HEK293T (cell line): ENCODE data around the gene PRDM15.

ENCODE experiments used
- BHLHE40 ChIP-seq: fragments of 450-650 bp; IDR thresholded peaks from 2 replicates; pipeline ENCODE4 v1.6.1; 2016; ENCODE audit warnings: mild to moderate bottlenecking, moderate library complexity, borderline replicate concordance
- FOXM1 ChIP-seq: fragments of 450-650 bp; IDR thresholded peaks from 2 replicates; pipeline ENCODE4 v1.6.1; 2017; ENCODE audit warnings: mild to moderate bottlenecking, borderline replicate concordance
- PKNOX1 ChIP-seq: fragments of 450-650 bp; IDR thresholded peaks from 2 replicates; pipeline ENCODE4 v1.6.1; 2016
- ZNF384 ChIP-seq: fragments of 450-650 bp; IDR thresholded peaks from 2 replicates; pipeline ENCODE4 v1.6.1; 2016

- peak; percentile 77; the same call in 1 of the 2 replicates for TF ChIP-seq FOXM1
- TF ChIP-seq BHLHE40 = no peak
- no peak for TF ChIP-seq PKNOX1
- TF ChIP-seq ZNF384 = no peak
These were observed 334 bp downstream of the PRDM15 start for GRCh38 chr21:41878831-41879189.
